ENCODE data around the gene COL3A1.

COL3A1 gene

DNA sequence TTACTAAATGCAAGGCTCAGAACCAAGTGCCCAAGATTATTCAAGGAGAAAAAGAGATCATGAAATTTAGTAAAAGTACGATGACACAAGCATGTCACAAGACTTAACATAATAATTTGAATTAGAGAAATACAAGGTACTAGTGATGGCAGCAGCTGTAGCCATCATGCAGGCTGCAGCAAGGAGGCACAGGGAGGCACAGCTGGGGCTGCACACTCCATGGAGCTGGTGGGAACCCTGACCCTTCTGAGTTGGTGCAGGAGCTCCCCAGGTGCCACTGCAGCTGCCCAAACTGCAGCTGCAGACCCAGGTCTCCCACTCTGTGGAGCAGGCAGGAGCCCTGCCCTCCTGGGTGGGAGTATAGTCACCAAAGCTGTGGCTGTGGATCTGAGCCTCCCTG lies 46.0 kb downstream of the COL3A1 start:
- no peak for DNase-seq

- DNase-seq = no peak
These were observed 47.9 kb downstream of the COL3A1 start for GRCh38 chr2:189022053-189022481.

DNA sequence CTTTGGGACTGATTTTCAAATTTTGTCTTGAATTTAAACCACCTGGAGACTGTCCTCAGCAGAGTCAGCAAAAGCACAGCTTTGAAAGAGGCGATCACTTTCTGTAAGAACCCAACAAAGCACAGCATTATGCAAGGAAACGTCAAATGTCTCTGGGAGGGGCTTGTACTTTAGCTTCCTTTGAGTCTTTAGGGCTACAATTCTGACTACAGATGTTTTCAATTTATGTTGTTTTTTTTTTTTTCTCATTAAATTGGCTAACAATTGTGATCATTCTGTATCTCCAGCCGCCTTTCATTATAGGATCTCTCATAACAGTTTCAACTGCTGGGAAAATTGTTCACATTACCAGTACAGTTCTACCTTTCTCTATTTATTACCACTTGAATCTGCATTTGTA lies 48.3 kb downstream of the COL3A1 start:
- DNase-seq = no peak

- no peak for DNase-seq
These were observed 50.9 kb downstream of the COL3A1 start for GRCh38 chr2:189024901-189025618.

GRCh38 chr2:189037518-189037917 lies 63.3 kb downstream of the COL3A1 start:
- no peak for DNase-seq

DNA sequence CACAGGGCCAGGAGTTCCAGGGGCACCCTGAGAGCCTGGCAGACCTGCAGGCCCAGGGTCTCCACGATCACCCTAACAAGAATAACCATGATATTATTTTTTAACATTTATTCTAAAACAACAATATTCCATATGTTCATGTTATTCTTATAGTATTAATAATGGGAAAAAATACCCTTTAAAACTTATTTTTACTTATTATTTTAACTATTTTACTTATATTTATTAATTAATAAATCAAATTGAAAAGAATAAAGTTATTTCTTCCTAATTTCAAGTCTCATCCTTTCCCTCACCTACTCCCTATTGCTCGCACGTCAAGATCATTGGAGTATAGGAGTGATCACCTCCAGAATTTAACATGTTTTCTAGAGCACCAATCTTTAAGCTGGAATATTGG lies 71.7 kb downstream of the COL3A1 start:
- DNase-seq = no peak

GRCh38 chr2:189046320-189046719 lies 72.1 kb downstream of the COL3A1 start:
- no peak for DNase-seq

DNA sequence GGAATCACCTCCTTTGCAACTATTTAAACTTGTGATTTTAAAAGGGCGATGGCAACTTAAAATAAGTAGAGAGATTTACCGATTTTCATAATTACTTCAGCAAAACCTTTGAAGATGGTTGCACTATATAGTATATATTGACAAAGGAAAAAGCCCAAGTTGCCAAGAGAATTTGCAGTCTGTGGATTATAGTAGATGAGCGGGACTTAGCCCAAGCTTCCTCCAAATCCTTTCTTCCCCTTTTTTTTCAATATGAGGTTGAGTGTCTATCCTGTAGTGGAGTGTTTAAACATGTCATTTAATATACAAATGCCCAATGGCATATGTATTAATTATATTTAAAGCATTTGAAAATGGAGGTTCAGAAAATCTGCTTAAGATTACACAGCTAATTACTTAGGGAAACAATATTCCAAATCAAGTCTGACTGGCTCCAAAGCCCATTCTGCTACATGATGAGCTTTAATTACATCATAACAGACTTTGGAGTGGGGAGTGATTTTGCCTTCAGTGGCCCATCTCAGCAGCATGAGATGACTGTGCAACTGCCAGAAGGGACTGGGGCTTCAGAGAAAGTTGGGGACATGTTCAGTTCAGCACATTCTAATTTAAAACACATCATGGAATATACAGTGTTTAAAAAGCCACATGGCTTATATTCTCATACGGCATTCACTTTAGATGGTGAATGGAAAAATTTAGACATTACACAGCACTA lies 73.2 kb downstream of the COL3A1 start:
- no peak for DNase-seq

DNA sequence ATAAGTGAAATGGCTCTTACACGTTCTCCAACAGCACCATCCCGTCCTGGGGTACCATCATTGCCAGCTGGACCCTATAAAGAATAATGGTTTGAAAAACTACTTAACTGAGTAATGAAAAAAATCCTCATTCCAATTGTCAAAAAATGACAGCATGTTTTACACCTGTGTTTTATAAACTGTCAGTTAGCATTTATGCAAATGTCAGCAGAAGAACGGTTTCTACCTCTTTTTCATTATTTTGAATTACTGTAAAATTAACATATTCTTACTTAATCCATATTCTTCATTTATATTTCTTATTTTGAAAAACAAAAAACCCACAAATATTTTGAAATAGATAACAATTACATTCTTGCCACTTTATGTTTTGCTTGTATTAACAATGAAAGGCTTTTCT lies 74.0 kb downstream of the COL3A1 start:
- no peak for DNase-seq

GRCh38 chr2:189049709-189050164 lies 75.6 kb downstream of the COL3A1 start:
- DNase-seq = no peak

GRCh38 chr2:189050165-189050712 lies 76.1 kb downstream of the COL3A1 start:
- DNase-seq = no peak

DNA sequence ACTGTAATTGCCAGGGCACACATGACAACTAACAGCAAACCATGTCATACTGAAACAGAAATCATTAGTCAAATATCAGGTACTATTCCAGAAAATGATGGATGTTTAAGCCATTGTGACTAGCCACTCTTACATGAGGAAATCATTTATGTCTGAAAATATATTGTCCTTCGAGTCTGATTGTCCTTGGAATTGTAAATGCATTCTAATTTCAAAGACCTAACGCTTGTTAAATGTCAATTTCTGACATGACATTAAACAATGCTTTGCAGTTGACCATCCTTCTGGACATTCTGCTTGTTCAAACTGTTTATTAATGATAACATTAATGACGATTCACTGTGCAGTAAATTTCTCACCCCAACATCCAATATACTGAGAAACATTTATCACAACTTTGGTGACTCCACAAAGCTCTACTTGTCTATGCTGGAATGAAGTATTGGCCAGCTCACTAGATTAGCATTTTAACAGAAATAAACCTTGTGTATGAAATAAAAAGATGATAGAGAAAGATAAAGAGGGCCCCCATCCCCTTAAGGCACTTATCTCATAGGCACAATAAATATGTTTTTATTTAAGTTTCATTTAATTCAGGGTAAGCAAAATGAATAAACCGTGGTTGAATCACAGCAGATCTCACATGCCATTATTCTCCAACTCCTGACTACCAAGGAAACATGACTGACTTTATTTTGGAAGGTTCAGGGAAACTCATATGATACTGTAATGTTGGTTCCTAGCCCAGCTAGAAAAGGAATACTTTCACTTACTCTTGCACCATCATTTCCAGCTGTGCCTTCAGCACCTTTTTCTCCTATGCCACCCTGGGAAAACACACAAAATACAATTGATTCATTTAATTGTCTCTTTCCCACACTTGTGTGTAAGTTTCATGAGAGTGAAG lies 82.3 kb downstream of the COL3A1 start:
- DNase-seq = no peak

- DNase-seq = no peak
These were observed 83.1 kb downstream of the COL3A1 start for GRCh38 chr2:189057316-189057715.

- DNase-seq = no peak
These were observed 86.0 kb downstream of the COL3A1 start for GRCh38 chr2:189060096-189060642.
